Breast epithelium (tissue), 4 donors: ENCODE data around the gene ANKS1A. TPM values are rescaled to one million over a fixed set of nuclear protein-coding genes. Genes with fewer than 3 reads are reported as not detected.

ENCODE experiments used
- DNase-seq, 2 donors: peaks; one replicate each; pipeline ENCODE4 v3.0.0-alpha.2; 2019; ENCODE audit warnings: low spot score in 2 of 2
- H3K27ac ChIP-seq, 2 donors: fragments of 200-600 bp; sonication (generic) in 1 of 2; one replicate each; pipeline ENCODE4 v1.5.1; 2016 to 2019; ENCODE audit warnings: mild to moderate bottlenecking in 1 of 2
- H3K27me3 ChIP-seq, 2 donors: fragments of 200-600 bp; sonication (generic) in 1 of 2; one replicate each; pipeline versions ENCODE4 v1.5.1 to v1.6.0; 2017 to 2019; ENCODE audit warnings: control low read depth in 1 of 2, mild to moderate bottlenecking in 1 of 2
- H3K36me3 ChIP-seq: fragments of 200-600 bp; one replicate; pipeline ENCODE4 v1.5.1; 2019
- H3K4me1 ChIP-seq, 2 donors: fragments of 200-600 bp; sonication (generic); one replicate each; pipeline ENCODE4 v1.5.1; 2016 to 2019; ENCODE audit warnings: control low read depth in 1 of 2
- H3K4me3 ChIP-seq, 3 donors: fragments of 200-600 bp; sonication (generic); 1 replicate in 2 of 3; 2 replicates in 1 of 3; pipeline ENCODE4 v1.5.1; 2016 to 2019; ENCODE audit warnings: mild to moderate bottlenecking in 3 of 3, moderate library complexity in 2 of 3
- H3K9me3 ChIP-seq, 2 donors: fragments of 200-600 bp; sonication (generic) in 1 of 2; one replicate each; pipeline ENCODE4 v1.5.1; 2016 to 2019; ENCODE audit warnings: control low read depth in 1 of 2
- POLR2A ChIP-seq: fragments of 450-650 bp; IDR thresholded peaks from one replicate; pipeline ENCODE4 v1.6.1; 2016; ENCODE audit warnings: antibody characterized with exemption, mild to moderate bottlenecking, moderate library complexity
- POLR2AphosphoS5 ChIP-seq, 3 donors: sonication (generic); formaldehyde crosslinking; IDR thresholded peaks; one replicate each; pipeline ENCODE4 v1.6.1; 2017; ENCODE audit warnings: antibody characterized with exemption in 3 of 3
- intact Hi-C: fragments of 100-400 bp; cut with DNase I; formaldehyde crosslinking; loops from one replicate; pipeline ENCODE4 v1.15.1; 2023; ENCODE audit warnings: low total_unique reads
- total RNA-seq, 3 donors: library from RNA; depleted of rRNA; stranded (reverse); fragments of >200 nt; gene quantifications; one replicate each; pipeline ENCODE4 v1.1.0, GENCODE V29; 2016
- TF ChIP-seq, protein P1 (sequence below), 3 donors: fragments of 450-650 bp; IDR thresholded peaks; one replicate each; pipeline ENCODE4 v1.5.1; 2016 to 2017; ENCODE audit warnings: antibody characterized with exemption in 3 of 3, mild to moderate bottlenecking in 3 of 3, moderate library complexity in 3 of 3

Gene ANKS1A
- total RNA-seq, 3 donors from 2014 or later: 18.2 to 26.5 (median 23.4) TPM

- Histone ChIP-seq H3K27me3 (no peaks in the 10 kb centered on the region), H3K27ac (no peak overlapping the region), H3K4me1 (no peaks in the 10 kb centered on the region), H3K36me3 (no peaks in the 10 kb centered on the region), H3K4me3 (no peak overlapping the region), H3K9me3 (no peaks in the 10 kb centered on the region)
- no peak for DNase-seq
- intact Hi-C loops: no loop called here
- TF ChIP-seq POLR2AphosphoS5 (IDR thresholded peaks at IDR 0.05) (no peak), POLR2A (no peak)
- TF ChIP-seq, protein P1, sequence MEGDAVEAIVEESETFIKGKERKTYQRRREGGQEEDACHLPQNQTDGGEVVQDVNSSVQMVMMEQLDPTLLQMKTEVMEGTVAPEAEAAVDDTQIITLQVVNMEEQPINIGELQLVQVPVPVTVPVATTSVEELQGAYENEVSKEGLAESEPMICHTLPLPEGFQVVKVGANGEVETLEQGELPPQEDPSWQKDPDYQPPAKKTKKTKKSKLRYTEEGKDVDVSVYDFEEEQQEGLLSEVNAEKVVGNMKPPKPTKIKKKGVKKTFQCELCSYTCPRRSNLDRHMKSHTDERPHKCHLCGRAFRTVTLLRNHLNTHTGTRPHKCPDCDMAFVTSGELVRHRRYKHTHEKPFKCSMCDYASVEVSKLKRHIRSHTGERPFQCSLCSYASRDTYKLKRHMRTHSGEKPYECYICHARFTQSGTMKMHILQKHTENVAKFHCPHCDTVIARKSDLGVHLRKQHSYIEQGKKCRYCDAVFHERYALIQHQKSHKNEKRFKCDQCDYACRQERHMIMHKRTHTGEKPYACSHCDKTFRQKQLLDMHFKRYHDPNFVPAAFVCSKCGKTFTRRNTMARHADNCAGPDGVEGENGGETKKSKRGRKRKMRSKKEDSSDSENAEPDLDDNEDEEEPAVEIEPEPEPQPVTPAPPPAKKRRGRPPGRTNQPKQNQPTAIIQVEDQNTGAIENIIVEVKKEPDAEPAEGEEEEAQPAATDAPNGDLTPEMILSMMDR (IDR thresholded peaks at IDR 0.05): no peak
Measured at GRCh38 chr6:34865107-34865506, 23.9 kb upstream of the ANKS1A start.

DNA sequence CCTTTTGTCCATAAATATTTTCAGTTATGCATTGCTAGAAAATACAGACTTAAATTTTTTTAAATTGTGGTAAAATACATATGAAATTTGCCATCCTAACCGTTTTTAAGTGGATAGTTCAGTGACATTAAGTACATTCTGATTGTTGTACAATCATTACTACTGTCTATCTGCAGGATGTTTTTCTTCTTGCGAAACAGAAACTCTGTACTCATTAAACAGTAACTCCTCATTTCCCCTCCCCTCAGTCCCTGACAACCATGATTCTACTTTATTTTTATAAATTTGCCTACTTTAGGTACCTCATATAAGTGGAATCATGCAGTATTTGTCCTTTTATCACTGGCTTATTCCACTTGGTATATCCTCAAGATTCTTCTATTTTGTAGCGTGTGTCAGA lies 22.5 kb upstream of the ANKS1A start:
- H3K27me3 ChIP-seq: no peaks in the 10 kb centered on the region
- no peaks in the 10 kb centered on the region for H3K4me1 ChIP-seq
- no peaks in the 10 kb centered on the region for H3K36me3 ChIP-seq
- no peak overlapping the region for H3K4me3 ChIP-seq
- TF ChIP-seq, protein P1 (IDR thresholded peaks at IDR 0.05): no peak
- TF ChIP-seq POLR2AphosphoS5 (IDR thresholded peaks at IDR 0.05) (no peak), POLR2A (no peak)
- H3K27ac ChIP-seq: no peak overlapping the region
- intact Hi-C loops: no loop called here
- DNase-seq: no peak
- no peaks in the 10 kb centered on the region for H3K9me3 ChIP-seq

DNA sequence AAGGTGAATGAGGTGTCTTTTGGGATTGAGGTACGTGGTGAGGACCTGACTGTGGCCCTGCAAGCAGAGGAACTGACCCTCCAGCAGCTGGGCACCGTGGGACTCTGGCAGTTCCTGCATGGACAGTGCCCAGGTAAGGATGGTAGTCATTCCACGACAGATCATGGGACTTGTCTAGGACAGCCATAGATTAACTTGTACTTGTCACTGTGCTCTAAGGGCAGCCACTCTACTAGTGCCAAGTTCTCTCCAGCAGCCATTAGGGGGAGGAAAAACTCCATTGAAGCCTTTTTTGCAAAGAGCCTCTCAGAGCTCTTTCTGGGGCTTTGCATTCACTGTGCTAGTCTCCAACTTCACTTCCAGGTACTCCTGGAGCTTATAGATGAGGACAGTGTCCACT lies 21.6 kb upstream of the ANKS1A start:
- Histone ChIP-seq H3K4me3 (no peak overlapping the region), H3K4me1 (no peaks in the 10 kb centered on the region), H3K27ac (no peak overlapping the region), H3K9me3 (no peaks in the 10 kb centered on the region), H3K27me3 (no peaks in the 10 kb centered on the region), H3K36me3 (no peaks in the 10 kb centered on the region)
- no peak for TF ChIP-seq POLR2AphosphoS5 (IDR thresholded peaks at IDR 0.05)
- TF ChIP-seq POLR2A: no peak
- TF ChIP-seq, protein P1 (IDR thresholded peaks at IDR 0.05): no peak
- no peak for DNase-seq
- intact Hi-C loops: no loop called here

- no peak overlapping the region for H3K4me3 ChIP-seq
- TF ChIP-seq POLR2AphosphoS5 (IDR thresholded peaks at IDR 0.05) (no peak), POLR2A (no peak)
- TF ChIP-seq, protein P1 (IDR thresholded peaks at IDR 0.05): no peak
- no peaks in the 10 kb centered on the region for H3K4me1 ChIP-seq
- no peaks in the 10 kb centered on the region for H3K36me3 ChIP-seq
- intact Hi-C loops: no loop called here
- no peaks in the 10 kb centered on the region for H3K27me3 ChIP-seq
- no peak for DNase-seq
- no peaks in the 10 kb centered on the region for H3K9me3 ChIP-seq
- no peak overlapping the region for H3K27ac ChIP-seq
Measured at GRCh38 chr6:34871853-34872252, 17.2 kb upstream of the ANKS1A start.

- no peak overlapping the region for H3K4me3 ChIP-seq
- DNase-seq: no peak
- no peak for TF ChIP-seq POLR2A
- intact Hi-C loops: no loop called here
- H3K27ac ChIP-seq: no peak overlapping the region
- H3K4me1 ChIP-seq: no peaks in the 10 kb centered on the region
- no peaks in the 10 kb centered on the region for H3K36me3 ChIP-seq
- no peaks in the 10 kb centered on the region for H3K9me3 ChIP-seq
- no peaks in the 10 kb centered on the region for H3K27me3 ChIP-seq
Measured at GRCh38 chr6:34872332-34872731, 16.7 kb upstream of the ANKS1A start.
